B cell (primary cell): ENCODE results near the gene NCBP2. TPM values are rescaled to one million over a fixed set of nuclear protein-coding genes. Genes with fewer than 3 reads are reported as not detected.
A peak's percentile ranks its signal among the peaks of the same experiment; 100 is the strongest.

ENCODE experiments used
- ATAC-seq: fragments of 200-7000 bp; cut with Tn5 transposase; one replicate; pipeline ENCODE4 v1.10.0; 2021; ENCODE audit warnings: low read depth, mild to moderate bottlenecking, moderate number of reproducible peaks, moderate library complexity
- CTCF ChIA-PET: fragments of 350-600 bp; sonication (Branson Sonifier 250); formaldehyde crosslinking; loops from one replicate; lab custom pipeline; 2021; ENCODE audit warnings: antibody characterized with exemption, inconsistent platforms; lab: Charles Lee
- POLR2A ChIA-PET: fragments of 350-600 bp; sonication (Branson Sonifier 250); formaldehyde crosslinking; loops from one replicate; lab custom pipeline; 2021; ENCODE audit warnings: antibody characterized with exemption; lab: Charles Lee
- DNase-seq: peaks from one replicate; pipeline ENCODE4 v3.0.0; 2013
- H2AFZ ChIP-seq: 2 replicates; pipeline ENCODE4 v1.6.1; 2012; ENCODE audit warnings: mild to moderate bottlenecking, low read depth, low read length; ENCODE audit not compliant: insufficient read depth, poor library complexity, severe bottlenecking
- H3K27ac ChIP-seq, 2 donors: 1 replicate in 1 of 2; 2 replicates in 1 of 2; pipeline ENCODE4 v1.5.1; 2012 to 2013; ENCODE audit warnings: low read length in 2 of 2, mild to moderate bottlenecking in 2 of 2, moderate library complexity in 1 of 2
- H3K27me3 ChIP-seq, 4 experiments: fragments of 200-600 bp in 1 of 4; sonication (generic) in 1 of 4; replicated peaks in 1 of 4; 1 replicate in 2 of 4; 2 replicates in 2 of 4; pipeline versions ENCODE4 v1.6.1 to v1.7.0; 2013 to 2016; ENCODE audit warnings: low read length in 3 of 4, mild to moderate bottlenecking in 2 of 4, mixed read lengths in 1 of 4, moderate library complexity in 1 of 4; ENCODE audit not compliant: insufficient read depth in 4 of 4, control insufficient read depth in 3 of 4; ENCODE audit errors: control extremely low read depth in 1 of 4
- H3K36me3 ChIP-seq, 2 experiments: replicated peaks in 1 of 2; 1 replicate in 1 of 2; 2 replicates in 1 of 2; pipeline versions ENCODE4 v1.6.1 to v1.7.1; 2013; ENCODE audit warnings: low read length in 1 of 2; ENCODE audit not compliant: insufficient read depth in 2 of 2, control insufficient read depth in 1 of 2; ENCODE audit errors: control extremely low read depth in 1 of 2, extremely low read depth in 1 of 2
- H3K4me1 ChIP-seq, 2 donors: fragments of 200-600 bp in 1 of 2; sonication (generic) in 1 of 2; 1 replicate in 1 of 2; 2 replicates in 1 of 2; pipeline versions ENCODE4 v1.5.1 to v1.6.1; 2013 to 2017; ENCODE audit warnings: low read length in 2 of 2; ENCODE audit not compliant: control insufficient read depth in 2 of 2, insufficient read depth in 2 of 2
- H3K4me2 ChIP-seq: replicated peaks from 2 replicates; pipeline ENCODE3; 2012; ENCODE audit warnings: mild to moderate bottlenecking, low read depth, low read length; ENCODE audit not compliant: poor library complexity, severe bottlenecking
- H3K4me3 ChIP-seq, 5 experiments: fragments of 200-600 bp in 1 of 5; sonication (generic) in 1 of 5; 1 replicate in 3 of 5; 2 replicates in 2 of 5; pipeline versions ENCODE4 v1.5.1 to v1.7.0; 2011 to 2016; ENCODE audit warnings: low read length in 4 of 5, mild to moderate bottlenecking in 4 of 5, low read depth in 2 of 5, control low read depth in 1 of 5, moderate library complexity in 1 of 5; ENCODE audit not compliant: insufficient read depth in 1 of 5; ENCODE audit errors: control extremely low read depth in 1 of 5, extremely low read depth in 1 of 5
- H3K79me2 ChIP-seq: fragments of 200-600 bp; sonication (generic); one replicate; pipeline ENCODE4 v1.6.0; 2016; ENCODE audit warnings: low read length; ENCODE audit not compliant: control insufficient read depth, insufficient read depth
- H3K9ac ChIP-seq: fragments of 200-600 bp; sonication (generic); 2 replicates; pipeline ENCODE4 v1.6.1; 2017; ENCODE audit warnings: mild to moderate bottlenecking, low read length, moderate library complexity
- H3K9me3 ChIP-seq, 3 donors: one replicate each; pipeline versions ENCODE4 v1.6.1 to v1.7.1; 2013; ENCODE audit warnings: low read length in 2 of 3; ENCODE audit not compliant: control insufficient read depth in 2 of 3, insufficient read depth in 1 of 3; ENCODE audit errors: control extremely low read depth in 1 of 3
- H4K20me1 ChIP-seq: 2 replicates; pipeline ENCODE4 v1.6.0; 2012; ENCODE audit warnings: mild to moderate bottlenecking, low read length; ENCODE audit not compliant: insufficient read depth, control insufficient read depth, poor library complexity, severe bottlenecking
- H3K27ac Mint-ChIP-seq: one replicate; pipeline ENCODE4 v1.8.0; 2021; ENCODE audit warnings: mixed read lengths
- H3K27me3 Mint-ChIP-seq: one replicate; pipeline ENCODE4 v1.8.0; 2021; ENCODE audit warnings: mixed read lengths
- H3K4me1 Mint-ChIP-seq: one replicate; pipeline ENCODE4 v1.8.0; 2021; ENCODE audit warnings: mixed read lengths
- H3K4me3 Mint-ChIP-seq: one replicate; pipeline ENCODE4 v1.8.0; 2021; ENCODE audit warnings: mixed read lengths
- H3K9me3 Mint-ChIP-seq: one replicate; pipeline ENCODE4 v1.8.0; 2022; ENCODE audit warnings: mixed read lengths; ENCODE audit not compliant: insufficient read depth
- EZH2 ChIP-seq: IDR thresholded peaks from 2 replicates; pipeline ENCODE4 v1.6.1; 2012; ENCODE audit warnings: borderline replicate concordance, low read depth, mild to moderate bottlenecking, moderate library complexity, low read length; ENCODE audit not compliant: insufficient read depth, poor library complexity, severe bottlenecking
- WGBS: methylation state at CpG from one replicate; pipeline ENCODE4 v1.1.5; 2013; ENCODE audit warnings: missing lambda C conversion rate; ENCODE audit not compliant: insufficient coverage; 5-methylcytosine and 5-hydroxymethylcytosine counted together
- intact Hi-C: fragments of 100-400 bp; cut with micrococcal nuclease; formaldehyde crosslinking; loops from one replicate; pipeline ENCODE4 v1.10.0; 2022
- polyA plus RNA-seq: library from polyadenylated mRNA; depleted of rRNA; stranded (reverse); fragments of >200 nt; gene quantifications from 2 replicates; pipeline ENCODE4 v1.2.3, GENCODE V29; 2012
- total RNA-seq, 2 donors: library from RNA; stranded (reverse); fragments of 120-200 nt in 1 of 2; gene quantifications; 1 replicate in 1 of 2; 2 replicates in 1 of 2; pipeline versions ENCODE4 v1.2.3 to v1.2.4, GENCODE V29; 2013 to 2022
- TF ChIP-seq, protein P1 (sequence below): fragments of 200-600 bp; IDR thresholded peaks from one replicate; pipeline ENCODE4 v1.8.0; 2022; ENCODE audit warnings: antibody characterized with exemption, mild to moderate bottlenecking

Gene NCBP2
- total and polyA plus RNA-seq, 2 donors (not counting 1 experiment from before 2014, with no cell fraction given): 25.5 to 95.0 TPM

DNA sequence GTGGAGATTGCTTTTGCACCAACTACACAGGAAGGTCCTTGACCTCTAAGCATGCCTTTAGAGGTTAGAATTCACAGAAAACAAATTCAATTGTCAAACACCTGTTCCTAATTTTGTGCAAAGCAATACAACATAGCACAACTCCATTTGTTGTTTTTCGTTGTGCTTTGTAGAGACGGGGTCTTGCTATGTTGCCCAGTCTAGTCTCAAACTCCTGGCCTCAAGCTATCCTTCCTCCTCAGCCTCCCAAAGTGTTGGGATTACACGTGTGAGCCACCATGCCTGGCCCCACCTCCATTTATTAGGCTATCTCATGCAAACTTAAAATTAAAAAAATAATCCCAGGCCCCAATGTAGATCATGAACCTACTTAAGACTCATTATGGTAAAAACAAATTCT is 6.0 kb downstream of the NCBP2 start:
- H3K79me2 ChIP-seq: peaks cover 22% of the 10 kb centered on the region

GRCh38 chr3:196932600-196932999 is 9.7 kb downstream of the NCBP2 start:
- no peaks in the 10 kb centered on the region for H3K9me3 ChIP-seq
- DNase-seq (peak; percentile 55), ATAC-seq (peak; percentile 71)
- H4K20me1 ChIP-seq: no peaks in the 10 kb centered on the region
- intact Hi-C loops: loop anchor here (1.0 to 2.0 kb wide), 2 partner anchors 10 to 66 kb away; partner anchors contain the start of genes NCBP2 and SENP5
- no peaks in the 10 kb centered on the region for H3K27me3 Mint-ChIP-seq
- H3K27me3 ChIP-seq: no peaks in the 10 kb centered on the region
- CTCF ChIA-PET: interaction anchor here (0.7 to 1.9 kb wide), 3 partner anchors 9 to 340 kb away, joined by 3 to 6 read pairs (median 3); partner anchors contain the start of gene NCBP2
- H3K4me1 ChIP-seq: peaks cover 12 to 18% of the 10 kb centered on the region in 2 donors
- H2AFZ ChIP-seq: no peak overlapping the region
- no peak overlapping the region for H3K4me3 ChIP-seq
- peaks cover 0 to 51% of the 10 kb centered on the region in 2 experiments for H3K36me3 ChIP-seq
- H3K4me2 ChIP-seq: peak overlapping the region; percentile 39
- peak overlapping the region; percentile 65 for H3K4me3 Mint-ChIP-seq
- TF ChIP-seq, protein P1, sequence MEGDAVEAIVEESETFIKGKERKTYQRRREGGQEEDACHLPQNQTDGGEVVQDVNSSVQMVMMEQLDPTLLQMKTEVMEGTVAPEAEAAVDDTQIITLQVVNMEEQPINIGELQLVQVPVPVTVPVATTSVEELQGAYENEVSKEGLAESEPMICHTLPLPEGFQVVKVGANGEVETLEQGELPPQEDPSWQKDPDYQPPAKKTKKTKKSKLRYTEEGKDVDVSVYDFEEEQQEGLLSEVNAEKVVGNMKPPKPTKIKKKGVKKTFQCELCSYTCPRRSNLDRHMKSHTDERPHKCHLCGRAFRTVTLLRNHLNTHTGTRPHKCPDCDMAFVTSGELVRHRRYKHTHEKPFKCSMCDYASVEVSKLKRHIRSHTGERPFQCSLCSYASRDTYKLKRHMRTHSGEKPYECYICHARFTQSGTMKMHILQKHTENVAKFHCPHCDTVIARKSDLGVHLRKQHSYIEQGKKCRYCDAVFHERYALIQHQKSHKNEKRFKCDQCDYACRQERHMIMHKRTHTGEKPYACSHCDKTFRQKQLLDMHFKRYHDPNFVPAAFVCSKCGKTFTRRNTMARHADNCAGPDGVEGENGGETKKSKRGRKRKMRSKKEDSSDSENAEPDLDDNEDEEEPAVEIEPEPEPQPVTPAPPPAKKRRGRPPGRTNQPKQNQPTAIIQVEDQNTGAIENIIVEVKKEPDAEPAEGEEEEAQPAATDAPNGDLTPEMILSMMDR: no peak
- no peak for TF ChIP-seq EZH2
- H3K9me3 Mint-ChIP-seq: no peaks in the 10 kb centered on the region
- no CpG with 5 or more reads among the region's 3 CpGs for WGBS
- H3K9ac ChIP-seq: peak overlapping the region; percentile 9
- peak overlapping the region; percentile 36 to 74 for H3K27ac ChIP-seq
- peak overlapping the region; percentile 87 for H3K27ac Mint-ChIP-seq
- no peaks in the 10 kb centered on the region for H3K79me2 ChIP-seq
- POLR2A ChIA-PET: interaction anchor here (1.8 kb wide), 1 partner anchor 9 kb away, joined by 8 read pairs; the partner anchor contains the start of gene NCBP2
- H3K4me1 Mint-ChIP-seq: peaks cover 29% of the 10 kb centered on the region

More for the DNA sequence above, 6.0 kb downstream of the NCBP2 start:
- no peak overlapping the region for H3K27ac Mint-ChIP-seq
- H2AFZ ChIP-seq: no peak overlapping the region
- DNase-seq (no peak), ATAC-seq (no peak)
- intact Hi-C loops: no loop called here
- H4K20me1 ChIP-seq: peaks cover 5% of the 10 kb centered on the region
- no peaks in the 10 kb centered on the region for H3K9me3 Mint-ChIP-seq
- no peak overlapping the region for H3K4me3 Mint-ChIP-seq
- no peaks in the 10 kb centered on the region for H3K27me3 Mint-ChIP-seq
- TF ChIP-seq, protein P1: no peak
- TF ChIP-seq EZH2: no peak
- ChIA-PET POLR2A (no interaction called here), CTCF (no interaction called here)
- H3K9ac ChIP-seq: no peak overlapping the region
- peaks cover 0 to 58% of the 10 kb centered on the region in 2 experiments for H3K36me3 ChIP-seq
- no peak overlapping the region for H3K4me2 ChIP-seq
- H3K4me3 ChIP-seq: no peak overlapping the region
- H3K4me1 ChIP-seq: peaks cover 28 to 34% of the 10 kb centered on the region in 2 donors
- H3K4me1 Mint-ChIP-seq: peaks cover 38% of the 10 kb centered on the region
- H3K27me3 ChIP-seq: no peaks in the 10 kb centered on the region
- H3K27ac ChIP-seq: no peak overlapping the region
- H3K9me3 ChIP-seq: no peaks in the 10 kb centered on the region
- 100% methylated on average over 3 of the region's 3 CpGs for WGBS
